Caco-2 (cell line): ENCODE measurements around the gene RIPOR2. TPM values are rescaled to one million over a fixed set of nuclear protein-coding genes. Genes with fewer than 3 reads are reported as not detected.

Source experiments
- BruUV-seq: library from RNA; stranded (reverse); fragments of 400-500 nt; replicated peaks from 2 replicates; lab custom pipeline; 2021; lab: Mats Ljungman, UMichigan
- CTCF ChIA-PET: fragments of 300-600 bp; sonication (Branson Sonifier 250); formaldehyde crosslinking; loops from one replicate; lab custom pipeline; 2022; ENCODE audit warnings: antibody characterized with exemption; lab: Charles Lee
- POLR2A ChIA-PET: fragments of 300-600 bp; sonication (Branson Sonifier 250); formaldehyde crosslinking; loops from one replicate; lab custom pipeline; 2022; ENCODE audit warnings: antibody characterized with exemption; lab: Charles Lee
- DNase-seq, 2 experiments: peaks; one replicate each; pipeline versions ENCODE4 v3.0.0 to v3.0.0-alpha.2; 2020 to 2022
- H3K27me3 ChIP-seq: replicated peaks from 2 replicates; pipeline ENCODE4 v1.6.0; 2011; ENCODE audit warnings: low read length; ENCODE audit not compliant: control insufficient read depth, insufficient read depth
- H3K36me3 ChIP-seq: 2 replicates; pipeline ENCODE4 v1.5.1; 2011; ENCODE audit warnings: low read length; ENCODE audit not compliant: control insufficient read depth, insufficient read depth
- H3K4me1 ChIP-seq: fragments of 250-450 bp; sonication (Bioruptor Pico); 2 replicates; pipeline ENCODE4 v1.5.1; 2020; ENCODE audit warnings: mild to moderate bottlenecking
- H3K4me3 ChIP-seq: 2 replicates; pipeline ENCODE4 v1.5.1; 2011; ENCODE audit warnings: low read depth, mild to moderate bottlenecking, control low read depth, low read length
- H3K9me3 ChIP-seq: fragments of 250-450 bp; sonication (Bioruptor Pico); 2 replicates; pipeline ENCODE4 v1.5.1; 2020; ENCODE audit warnings: mild to moderate bottlenecking, moderate library complexity
- H3K27ac Mint-ChIP-seq: one replicate; pipeline ENCODE4 v1.8.0; 2022; ENCODE audit warnings: mixed read lengths; ENCODE audit not compliant: unreplicated experiment
- H3K27me3 Mint-ChIP-seq: one replicate; pipeline ENCODE4 v1.8.0; 2022; ENCODE audit warnings: mixed read lengths; ENCODE audit not compliant: insufficient read depth, unreplicated experiment
- H3K36me3 Mint-ChIP-seq: one replicate; pipeline ENCODE4 v1.8.0; 2022; ENCODE audit warnings: mild to moderate bottlenecking, mixed read lengths; ENCODE audit not compliant: insufficient read depth, unreplicated experiment
- H3K4me1 Mint-ChIP-seq: one replicate; pipeline ENCODE4 v1.8.0; 2022; ENCODE audit warnings: low read depth, mixed read lengths; ENCODE audit not compliant: unreplicated experiment
- H3K4me3 Mint-ChIP-seq: one replicate; pipeline ENCODE4 v1.8.0; 2022; ENCODE audit warnings: mild to moderate bottlenecking, moderate library complexity, mixed read lengths; ENCODE audit not compliant: unreplicated experiment
- H3K9me3 Mint-ChIP-seq: one replicate; pipeline ENCODE4 v1.8.0; 2022; ENCODE audit warnings: mixed read lengths; ENCODE audit not compliant: unreplicated experiment
- intact Hi-C: fragments of 100-400 bp; cut with micrococcal nuclease; formaldehyde crosslinking; loops from one replicate; pipeline ENCODE4 v1.10.0; 2022; ENCODE audit not compliant: unreplicated experiment
- total RNA-seq: library from RNA; stranded (reverse); gene quantifications from 2 replicates; pipeline ENCODE4 v1.2.3, GENCODE V29; 2022
- TF ChIP-seq, protein P1 (sequence below), 2 experiments: fragments of 200-600 bp in 1 of 2; IDR thresholded peaks; 1 replicate in 1 of 2; 2 replicates in 1 of 2; pipeline versions ENCODE4 v1.5.1 to v1.8.0; 2011 to 2022; ENCODE audit warnings: antibody characterized with exemption in 1 of 2, control low read depth in 1 of 2, inconsistent platforms in 1 of 2, low read depth in 1 of 2, low read length in 1 of 2, mild to moderate bottlenecking in 1 of 2, moderate library complexity in 1 of 2; ENCODE audit not compliant: insufficient read depth in 1 of 2, severe bottlenecking in 1 of 2, unreplicated experiment in 1 of 2

RIPOR2 gene
- total RNA-seq, 1 experiment from 2014 or later: 0.64 TPM

GRCh38 chr6:24865161-24865560 is 70.6 kb downstream of the RIPOR2 start:
- Histone ChIP-seq H3K27me3 (no peaks in the 10 kb centered on the region), H3K36me3 (no peaks in the 10 kb centered on the region), H3K4me3 (no peak overlapping the region), H3K9me3 (no peaks in the 10 kb centered on the region), H3K4me1 (no peaks in the 10 kb centered on the region)
- Mint-ChIP-seq H3K4me3 (no peak overlapping the region), H3K27me3 (peaks cover 1% of the 10 kb centered on the region), H3K36me3 (no peaks in the 10 kb centered on the region), H3K4me1 (no peaks in the 10 kb centered on the region), H3K9me3 (no peaks in the 10 kb centered on the region), H3K27ac (no peak overlapping the region)
- DNase-seq: no peak
- no TSS peak for BruUV-seq
- ChIA-PET POLR2A (no interaction called here), CTCF (no interaction called here)
- TF ChIP-seq, protein P1, sequence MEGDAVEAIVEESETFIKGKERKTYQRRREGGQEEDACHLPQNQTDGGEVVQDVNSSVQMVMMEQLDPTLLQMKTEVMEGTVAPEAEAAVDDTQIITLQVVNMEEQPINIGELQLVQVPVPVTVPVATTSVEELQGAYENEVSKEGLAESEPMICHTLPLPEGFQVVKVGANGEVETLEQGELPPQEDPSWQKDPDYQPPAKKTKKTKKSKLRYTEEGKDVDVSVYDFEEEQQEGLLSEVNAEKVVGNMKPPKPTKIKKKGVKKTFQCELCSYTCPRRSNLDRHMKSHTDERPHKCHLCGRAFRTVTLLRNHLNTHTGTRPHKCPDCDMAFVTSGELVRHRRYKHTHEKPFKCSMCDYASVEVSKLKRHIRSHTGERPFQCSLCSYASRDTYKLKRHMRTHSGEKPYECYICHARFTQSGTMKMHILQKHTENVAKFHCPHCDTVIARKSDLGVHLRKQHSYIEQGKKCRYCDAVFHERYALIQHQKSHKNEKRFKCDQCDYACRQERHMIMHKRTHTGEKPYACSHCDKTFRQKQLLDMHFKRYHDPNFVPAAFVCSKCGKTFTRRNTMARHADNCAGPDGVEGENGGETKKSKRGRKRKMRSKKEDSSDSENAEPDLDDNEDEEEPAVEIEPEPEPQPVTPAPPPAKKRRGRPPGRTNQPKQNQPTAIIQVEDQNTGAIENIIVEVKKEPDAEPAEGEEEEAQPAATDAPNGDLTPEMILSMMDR (IDR thresholded peaks at IDR 0.05; ENCODE audit: insufficient read depth in 1 of 2, low read depth in 1 of 2, low read length in 1 of 2, severe bottlenecking in 1 of 2, unreplicated experiment in 1 of 2): no peak
- intact Hi-C loops: no loop called here

GRCh38 chr6:24864343-24864742 is 71.4 kb downstream of the RIPOR2 start:
- no peak for DNase-seq
- intact Hi-C loops: no loop called here
- H3K4me1 ChIP-seq: no peaks in the 10 kb centered on the region
- ChIA-PET CTCF (no interaction called here), POLR2A (no interaction called here)
- no peak overlapping the region for H3K4me3 ChIP-seq
- H3K9me3 ChIP-seq: no peaks in the 10 kb centered on the region
- no TSS peak for BruUV-seq
- TF ChIP-seq, protein P1 (IDR thresholded peaks at IDR 0.05; ENCODE audit: insufficient read depth in 1 of 2, low read depth in 1 of 2, low read length in 1 of 2, severe bottlenecking in 1 of 2, unreplicated experiment in 1 of 2): no peak
- H3K36me3 ChIP-seq: no peaks in the 10 kb centered on the region
- H3K4me3 Mint-ChIP-seq: no peak overlapping the region
- H3K27ac Mint-ChIP-seq: no peak overlapping the region
- no peaks in the 10 kb centered on the region for H3K9me3 Mint-ChIP-seq
- H3K36me3 Mint-ChIP-seq: no peaks in the 10 kb centered on the region
- peaks cover 5% of the 10 kb centered on the region for H3K27me3 Mint-ChIP-seq
- no peaks in the 10 kb centered on the region for H3K4me1 Mint-ChIP-seq
- H3K27me3 ChIP-seq: no peaks in the 10 kb centered on the region

- Histone ChIP-seq H3K4me3 (no peak overlapping the region), H3K4me1 (no peaks in the 10 kb centered on the region), H3K36me3 (no peaks in the 10 kb centered on the region), H3K9me3 (no peaks in the 10 kb centered on the region), H3K27me3 (no peaks in the 10 kb centered on the region)
- intact Hi-C loops: no loop called here
- no peak for DNase-seq
- H3K27me3 Mint-ChIP-seq: peaks cover 5% of the 10 kb centered on the region
- H3K36me3 Mint-ChIP-seq: no peaks in the 10 kb centered on the region
- H3K4me1 Mint-ChIP-seq: no peaks in the 10 kb centered on the region
- TF ChIP-seq, protein P1 (IDR thresholded peaks at IDR 0.05; ENCODE audit: insufficient read depth in 1 of 2, low read depth in 1 of 2, low read length in 1 of 2, severe bottlenecking in 1 of 2, unreplicated experiment in 1 of 2): no peak
- H3K27ac Mint-ChIP-seq: no peak overlapping the region
- ChIA-PET CTCF (no interaction called here), POLR2A (no interaction called here)
- BruUV-seq: no TSS peak
- H3K4me3 Mint-ChIP-seq: no peak overlapping the region
- no peaks in the 10 kb centered on the region for H3K9me3 Mint-ChIP-seq
Measured at GRCh38 chr6:24861934-24862333, 73.8 kb downstream of the RIPOR2 start.
